IPS-18c (cell line): Measurements from ENCODE around the gene GNB5.

Experiments used
- H3K4me3 ChIP-seq: 2 replicates; pipeline ENCODE4 v1.7.0; 2013; ENCODE audit warnings: low read depth, mild to moderate bottlenecking, low read length, moderate library complexity; ENCODE audit not compliant: insufficient read depth
- H3K9me3 ChIP-seq: one replicate; pipeline ENCODE4 v1.6.1; 2013; ENCODE audit warnings: mild to moderate bottlenecking, low read length, moderate library complexity; ENCODE audit not compliant: control insufficient read depth, insufficient read depth

Gene GNB5

DNA sequence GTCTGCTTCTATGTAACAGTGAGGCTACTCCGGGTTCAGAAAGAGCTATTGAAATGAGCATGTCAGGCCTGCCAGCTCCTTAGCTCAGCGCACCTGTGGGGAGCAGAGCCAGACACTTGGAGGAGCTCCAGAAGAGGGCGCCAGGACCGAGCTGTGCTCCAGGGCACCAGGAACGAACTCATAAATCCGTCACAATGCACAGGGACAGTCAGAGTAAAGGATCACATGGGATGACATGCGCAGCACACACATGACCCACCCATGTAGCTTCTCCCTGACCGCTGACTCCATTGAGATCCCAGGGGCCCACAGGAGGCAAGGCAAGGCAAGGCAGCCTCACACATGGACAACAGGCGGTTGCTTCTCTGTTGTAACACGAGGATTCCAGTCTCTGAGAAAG, 26.0 kb upstream of the GNB5 start:
- no peak overlapping the region for H3K4me3 ChIP-seq

DNA sequence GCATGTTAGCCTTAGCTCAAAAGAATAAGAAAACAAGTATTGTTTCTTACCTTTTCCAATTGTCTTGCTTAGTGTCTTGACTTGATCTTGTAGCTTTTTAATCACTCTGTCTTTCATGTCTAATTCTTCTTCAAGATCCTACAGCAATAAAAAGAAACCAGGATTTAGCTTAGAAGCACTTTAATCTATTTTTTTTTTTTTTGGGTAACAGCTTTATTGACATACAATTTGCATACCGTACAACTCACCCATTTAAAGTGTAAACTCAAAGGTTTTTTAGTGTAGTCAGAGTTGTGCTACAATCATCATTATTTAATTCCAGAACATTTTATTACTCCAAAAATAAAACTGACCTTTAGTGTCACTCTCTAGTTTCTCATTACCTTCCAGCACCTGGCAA, 23.4 kb upstream of the GNB5 start:
- H3K9me3 ChIP-seq = no peaks in the 10 kb centered on the region
- H3K4me3 ChIP-seq = no peak overlapping the region

More for the DNA sequence above, 26.0 kb upstream of the GNB5 start:
- no peaks in the 10 kb centered on the region for H3K9me3 ChIP-seq

DNA sequence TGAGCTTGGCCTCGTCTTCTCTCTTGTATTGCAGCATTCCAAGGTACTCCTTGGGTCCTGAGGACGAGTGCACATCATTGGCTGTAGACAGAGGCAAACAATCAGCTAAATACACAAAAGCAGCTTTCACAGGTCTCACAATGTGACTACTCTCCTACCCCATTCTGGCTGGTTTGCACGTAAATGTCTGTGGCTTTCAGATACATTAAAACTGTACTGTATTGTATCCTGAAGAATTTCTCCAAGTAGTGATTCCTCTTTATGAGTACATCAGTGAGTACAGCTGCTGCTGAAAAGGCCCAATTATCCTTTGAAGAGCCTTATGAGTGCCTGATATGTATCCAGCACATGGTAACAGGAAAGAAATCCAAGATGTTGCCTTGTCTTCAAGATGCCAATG, 22.0 kb upstream of the GNB5 start:
- no peak overlapping the region for H3K4me3 ChIP-seq
- H3K9me3 ChIP-seq = no peaks in the 10 kb centered on the region

- Histone ChIP-seq H3K9me3 (no peaks in the 10 kb centered on the region), H3K4me3 (no peak overlapping the region)
Observed at GRCh38 chr15:52208306-52208946, 17.2 kb upstream of the GNB5 start.

DNA sequence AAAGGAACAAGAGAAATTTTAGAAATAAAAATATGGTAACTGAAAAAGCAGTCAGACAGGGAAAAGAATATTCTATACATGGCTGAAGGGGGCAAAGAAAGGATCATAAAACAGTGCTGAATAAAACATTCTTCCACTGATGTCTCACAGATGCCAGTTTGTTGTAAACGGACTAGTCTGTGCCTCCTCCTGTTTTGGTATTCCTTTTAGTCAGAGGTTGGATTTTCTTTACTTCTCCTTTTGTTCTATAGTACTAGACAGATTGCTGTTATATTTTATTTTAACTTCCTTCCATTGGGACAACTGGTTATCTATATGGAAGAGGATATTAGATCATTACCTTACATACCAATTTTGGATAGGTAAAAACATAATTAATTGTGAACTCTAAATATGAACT, 16.0 kb upstream of the GNB5 start:
- Histone ChIP-seq H3K4me3 (no peak overlapping the region), H3K9me3 (no peaks in the 10 kb centered on the region)

DNA sequence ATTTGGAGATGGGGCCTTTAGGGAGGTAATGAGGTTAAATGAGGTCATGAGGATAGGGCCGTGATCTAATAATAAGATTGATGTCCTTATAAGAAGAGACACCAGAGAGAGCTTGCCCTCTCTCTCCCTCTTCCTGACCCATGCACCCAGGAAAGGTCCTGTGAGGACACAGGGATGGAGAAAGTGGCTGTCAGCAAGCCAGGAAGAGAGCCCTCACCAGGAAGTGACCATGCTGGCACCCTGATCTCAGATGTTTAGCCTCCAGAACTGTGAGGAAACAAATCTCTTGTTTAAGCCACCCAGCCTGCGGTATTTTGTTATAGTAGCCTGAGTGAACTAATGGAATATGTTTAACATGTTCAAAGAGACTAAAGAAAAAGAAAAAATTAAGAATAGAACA, 15.3 kb upstream of the GNB5 start:
- no peaks in the 10 kb centered on the region for H3K9me3 ChIP-seq

GRCh38 chr15:52204657-52205056, 13.5 kb upstream of the GNB5 start:
- Histone ChIP-seq H3K9me3 (no peaks in the 10 kb centered on the region), H3K4me3 (no peak overlapping the region)

More for the DNA sequence above, 15.3 kb upstream of the GNB5 start:
- no peak overlapping the region for H3K4me3 ChIP-seq

DNA sequence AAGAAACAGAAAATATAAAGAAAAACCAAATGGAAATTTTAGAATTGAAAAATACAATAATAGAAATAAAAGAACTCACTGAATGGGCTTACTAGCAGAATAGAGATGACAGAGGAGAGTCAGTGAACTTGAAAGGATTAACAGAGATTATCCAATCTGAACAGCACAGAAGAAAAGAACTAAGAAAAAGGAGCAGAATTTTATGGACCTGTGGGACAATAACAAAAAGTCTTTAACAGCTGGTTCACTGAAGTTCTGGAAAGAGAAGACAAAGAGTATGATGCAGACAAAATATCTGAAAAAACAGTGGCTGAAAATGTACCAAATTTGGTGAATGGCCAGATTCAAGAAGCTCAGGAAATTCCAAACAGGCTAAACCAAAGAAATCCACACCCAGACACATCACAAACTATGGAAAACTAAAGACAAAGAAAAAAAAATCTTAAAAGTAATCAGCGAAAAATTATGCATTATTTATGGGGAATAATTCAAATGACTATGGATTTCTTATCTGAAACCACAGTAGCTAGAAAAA, 9.7 kb upstream of the GNB5 start:
- Histone ChIP-seq H3K9me3 (no peaks in the 10 kb centered on the region), H3K4me3 (no peak overlapping the region)

DNA sequence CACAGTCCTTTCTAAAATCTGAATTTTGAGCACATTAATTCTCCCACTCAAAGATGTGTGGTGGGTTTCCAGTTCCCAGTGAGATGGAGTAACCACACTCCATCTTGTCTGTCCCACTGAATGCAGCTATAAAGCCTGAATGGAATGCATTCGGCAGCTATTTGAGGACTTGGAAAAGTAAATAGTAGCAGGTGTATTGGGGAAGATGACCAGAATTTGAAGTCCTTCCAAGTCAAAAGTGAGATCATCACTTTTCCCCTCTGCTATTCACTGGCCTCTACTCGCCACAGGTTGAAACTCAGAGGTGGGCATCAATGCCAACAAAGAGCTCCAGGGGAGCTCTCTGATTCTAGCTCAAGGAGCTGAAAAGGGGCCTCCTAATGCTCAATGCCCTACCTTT, 8.1 kb upstream of the GNB5 start:
- Histone ChIP-seq H3K4me3 (no peak overlapping the region), H3K9me3 (no peaks in the 10 kb centered on the region)

DNA sequence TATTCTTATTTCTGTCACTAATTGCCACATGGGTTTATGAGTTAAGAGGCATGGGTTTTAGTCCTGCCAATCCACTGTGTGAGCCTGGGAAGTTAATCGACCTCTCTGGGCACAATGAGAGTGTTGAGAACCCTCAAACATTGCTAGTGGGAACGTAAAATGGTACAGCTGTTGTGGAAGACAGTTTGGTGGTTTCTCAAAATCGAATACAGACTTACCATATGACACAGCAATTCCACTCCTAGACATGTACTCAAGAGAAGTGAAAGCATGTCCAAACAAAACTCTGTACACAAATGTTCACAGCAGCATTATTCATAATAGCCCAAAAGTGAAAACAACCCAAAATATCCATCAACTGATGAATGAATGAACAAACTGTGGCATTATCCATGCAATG, 5.7 kb upstream of the GNB5 start:
- H3K4me3 ChIP-seq = no peak overlapping the region
- H3K9me3 ChIP-seq = no peaks in the 10 kb centered on the region

DNA sequence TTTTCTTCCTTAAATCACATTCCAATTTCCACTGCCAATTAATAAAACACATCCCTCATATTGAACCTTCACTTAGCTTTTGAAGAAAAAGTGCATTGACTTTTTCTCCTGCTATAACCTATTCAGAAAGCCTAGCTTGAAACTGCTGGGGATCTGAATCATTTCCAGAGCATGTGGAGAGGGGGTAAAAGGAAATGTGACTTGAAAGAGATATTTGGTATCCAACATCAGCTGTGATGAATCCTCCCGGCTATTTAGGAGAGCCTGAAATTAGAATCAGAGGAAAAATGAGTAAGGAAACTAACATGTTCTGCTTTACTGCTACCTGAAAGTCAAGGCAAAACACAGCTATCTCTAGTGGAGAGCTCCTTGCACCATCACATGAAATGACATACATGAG, 2.6 kb upstream of the GNB5 start:
- Histone ChIP-seq H3K4me3 (no peak overlapping the region), H3K9me3 (no peaks in the 10 kb centered on the region)

- Histone ChIP-seq H3K9me3 (no peaks in the 10 kb centered on the region), H3K4me3 (no peak overlapping the region)
Observed at GRCh38 chr15:52193321-52193720, 2.1 kb upstream of the GNB5 start.

DNA sequence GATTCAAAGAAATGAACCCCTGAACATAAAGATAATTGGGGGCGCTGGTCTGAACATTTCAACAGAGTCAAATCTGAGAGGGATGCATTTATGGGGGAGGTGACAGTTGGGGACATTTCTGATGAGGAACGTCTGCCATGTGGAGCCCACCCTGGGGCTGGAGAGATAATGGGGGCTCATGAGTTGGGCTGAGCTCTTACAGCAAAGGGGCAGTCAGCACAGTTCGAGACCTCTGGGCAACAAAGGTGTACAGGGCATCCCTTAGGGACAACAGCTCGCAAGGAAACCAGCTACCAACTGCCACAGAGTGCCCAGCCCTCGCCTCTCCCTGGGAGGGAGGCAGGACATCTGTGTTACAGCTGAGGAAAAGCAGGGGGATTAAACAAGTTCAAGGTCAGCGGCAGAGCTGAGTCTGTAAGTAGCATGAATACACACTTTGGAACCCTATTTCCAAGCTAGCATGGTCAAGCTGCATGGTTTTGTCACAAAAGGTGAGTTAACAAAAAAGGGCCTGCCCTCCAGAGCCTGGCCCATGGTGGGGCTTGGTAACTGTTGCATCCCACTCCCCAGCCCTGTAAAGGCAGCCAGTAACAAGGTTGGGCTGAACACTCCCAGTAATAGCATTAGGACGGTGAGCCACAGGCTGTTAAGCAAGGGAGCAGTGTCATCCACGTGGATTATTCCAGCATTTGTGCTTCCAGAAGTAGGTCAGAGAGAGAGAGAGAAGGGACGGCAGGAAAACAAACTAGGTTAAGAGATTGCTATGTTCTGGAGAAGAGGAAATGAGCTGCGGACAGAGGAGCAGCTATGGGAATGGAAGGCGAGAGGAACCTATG, 4.3 kb downstream of the GNB5 start:
- Histone ChIP-seq H3K4me3 (no peak overlapping the region), H3K9me3 (peaks cover 2% of the 10 kb centered on the region)

GRCh38 chr15:52185151-52185561, 6.0 kb downstream of the GNB5 start:
- no peak overlapping the region for H3K4me3 ChIP-seq

DNA sequence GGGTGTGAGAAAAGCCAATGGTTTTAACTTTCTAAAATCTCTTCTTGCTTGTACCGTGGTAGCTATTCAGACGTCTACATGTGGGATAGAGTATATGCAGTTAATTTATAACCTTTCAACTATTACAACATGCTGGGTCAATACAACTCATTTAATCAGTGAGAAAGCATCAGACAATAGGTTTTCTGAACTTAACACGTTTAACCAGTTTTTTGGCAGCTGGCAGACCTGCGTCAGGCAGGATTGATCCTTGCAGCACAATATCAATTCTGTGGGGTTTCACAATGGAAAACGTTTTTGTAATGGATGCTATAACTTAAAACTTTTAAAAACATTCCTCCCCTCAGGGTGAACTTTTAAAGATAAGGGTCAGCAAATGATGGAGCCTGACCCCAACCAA, 6.5 kb downstream of the GNB5 start:
- H3K9me3 ChIP-seq = peaks cover 2% of the 10 kb centered on the region
- H3K4me3 ChIP-seq = no peak overlapping the region

More at GRCh38 chr15:52185151-52185561, 6.0 kb downstream of the GNB5 start:
- peaks cover 2% of the 10 kb centered on the region for H3K9me3 ChIP-seq

DNA sequence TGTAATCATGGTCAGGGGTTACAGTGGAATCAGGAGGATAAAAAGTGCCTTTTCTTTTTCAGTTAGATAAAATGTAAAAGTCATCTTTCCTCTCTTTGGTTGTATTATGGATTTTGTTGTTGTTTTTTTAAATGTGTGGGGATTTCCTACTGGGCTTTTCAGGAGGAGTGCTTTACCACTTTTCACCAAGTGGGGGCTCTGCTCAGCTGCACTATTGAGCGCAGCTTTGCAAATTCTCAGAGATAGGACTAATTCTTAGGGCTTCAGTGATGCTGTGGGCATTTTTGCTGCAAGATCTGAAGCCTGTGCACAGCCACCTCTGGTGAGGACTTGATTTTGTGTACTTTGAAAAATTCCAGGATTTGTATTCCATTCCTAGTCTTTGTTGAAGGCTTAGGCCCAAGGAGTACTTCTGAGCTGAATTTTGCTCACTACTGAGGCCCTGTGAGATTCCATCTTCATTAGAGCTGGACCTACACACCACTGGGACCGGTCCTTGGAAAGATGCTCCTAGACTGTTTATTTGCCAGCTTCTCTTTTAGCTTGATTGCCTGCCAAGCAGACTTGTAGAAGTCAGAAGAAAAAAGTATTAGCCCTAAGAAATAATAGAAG, 7.5 kb downstream of the GNB5 start:
- Histone ChIP-seq H3K4me3 (no peak overlapping the region), H3K9me3 (peaks cover 2% of the 10 kb centered on the region)

DNA sequence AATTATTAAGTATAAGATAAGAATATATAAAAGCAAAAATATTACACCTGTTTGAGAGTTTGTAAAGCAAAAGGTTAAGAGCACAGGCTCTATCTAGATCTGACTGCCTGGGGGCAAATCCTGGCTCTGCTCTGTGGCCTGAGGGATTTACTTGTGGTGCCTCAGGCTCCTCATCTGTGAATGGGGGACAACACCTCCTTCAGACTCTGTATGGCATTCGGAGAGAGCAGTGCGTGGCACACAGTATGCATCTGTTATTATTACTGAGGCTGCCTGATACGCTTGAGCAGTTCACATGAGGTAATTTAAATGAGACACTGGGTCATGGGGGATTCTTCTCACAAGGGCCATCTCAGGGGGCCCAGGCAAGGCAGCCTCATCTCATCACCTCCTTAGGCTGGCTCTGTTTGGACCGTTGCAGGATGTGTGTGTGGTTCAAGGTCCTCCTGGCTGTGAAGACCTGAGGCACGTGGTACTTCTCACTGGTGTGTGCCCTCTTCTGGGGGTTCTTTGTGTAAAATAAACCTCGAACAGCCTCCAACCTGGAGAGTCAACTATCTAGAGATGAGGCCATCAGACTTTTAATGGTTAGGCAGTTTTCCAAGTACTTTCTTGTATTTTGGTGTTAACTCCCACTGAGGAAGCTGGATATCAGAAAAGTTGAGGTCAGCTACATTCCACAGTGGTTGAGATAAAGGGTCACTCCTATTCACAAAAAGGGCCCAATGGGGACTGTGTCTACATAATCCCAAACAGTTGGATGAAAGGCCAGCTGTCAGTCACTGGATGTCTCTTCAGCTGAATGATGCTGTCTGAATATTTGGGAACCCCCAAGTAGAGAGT, 9.0 kb downstream of the GNB5 start:
- no peak overlapping the region for H3K4me3 ChIP-seq
- peaks cover 2% of the 10 kb centered on the region for H3K9me3 ChIP-seq
